HepG2 (cell line): ENCODE results near the gene TLE2. TPM values are rescaled to one million over a fixed set of nuclear protein-coding genes. Genes with fewer than 3 reads are reported as not detected.
A peak's percentile ranks its signal among the peaks of the same experiment; 100 is the strongest.

Source experiments
- CEBPZ ChIP-seq: IDR thresholded peaks from 2 replicates; pipeline ENCODE4 v1.6.1; 2012; ENCODE audit warnings: low read length, improper control_type of control experiment
- CREM ChIP-seq, 2 experiments: sonication (generic) in 1 of 2; formaldehyde crosslinking in 1 of 2; IDR thresholded peaks; 2 replicates each; pipeline versions ENCODE4 v1.4.0 to v1.6.1; 2016 to 2020; ENCODE audit warnings: antibody characterized with exemption in 1 of 2, mild to moderate bottlenecking in 1 of 2, missing genetic modification reagents in 1 of 2
- HNF4G ChIP-seq, 2 experiments: sonication (generic) in 1 of 2; formaldehyde crosslinking in 1 of 2; IDR thresholded peaks; 2 replicates each; pipeline versions ENCODE4 v1.4.0 to v1.6.1; 2011 to 2020; ENCODE audit warnings: borderline replicate concordance in 2 of 2, low read depth in 2 of 2, mild to moderate bottlenecking in 2 of 2, low read length in 1 of 2, missing genetic modification reagents in 1 of 2, moderate library complexity in 1 of 2
- KLF6 ChIP-seq: IDR thresholded peaks from 2 replicates; pipeline ENCODE4 v1.8.0; 2016; ENCODE audit warnings: missing biosample characterization, missing genetic modification reagents
- NFKB2 ChIP-seq: sonication (generic); formaldehyde crosslinking; IDR thresholded peaks from 2 replicates; pipeline ENCODE4 v1.4.0; 2020; ENCODE audit warnings: missing genetic modification reagents, borderline replicate concordance
- PBX2 ChIP-seq: IDR thresholded peaks from 2 replicates; pipeline ENCODE4 v1.6.1; 2016; ENCODE audit warnings: control low read depth
- POLR2AphosphoS2 ChIP-seq: IDR thresholded peaks from 2 replicates; pipeline ENCODE4 v1.6.1; 2011; ENCODE audit warnings: low read depth, low read length, improper control_type of control experiment
- SOX13 ChIP-seq, 3 experiments: fragments of 450-650 bp in 1 of 3; sonication (generic) in 1 of 3; formaldehyde crosslinking in 1 of 3; IDR thresholded peaks in 2 of 3; conservative IDR thresholded peaks in 1 of 3; 2 replicates each; pipeline versions ENCODE4 v1.5.0 to v1.6.1; 2016 to 2020; ENCODE audit warnings: antibody characterized with exemption in 1 of 3, mild to moderate bottlenecking in 1 of 3, missing compliant biosample characterization in 1 of 3, missing genetic modification reagents in 1 of 3, moderate library complexity in 1 of 3
- SOX5 ChIP-seq: IDR thresholded peaks from 2 replicates; pipeline ENCODE4 v1.6.1; 2016; ENCODE audit warnings: borderline replicate concordance
- TBX2 ChIP-seq: sonication (generic); formaldehyde crosslinking; IDR thresholded peaks from 2 replicates; pipeline ENCODE4 v1.5.0; 2020; ENCODE audit warnings: missing genetic modification reagents, mild to moderate bottlenecking, borderline replicate concordance
- TEAD2 ChIP-seq: sonication (generic); formaldehyde crosslinking; IDR thresholded peaks from 2 replicates; pipeline ENCODE4 v1.9.0; 2021; ENCODE audit warnings: missing genetic modification reagents
- ZNF331 ChIP-seq: sonication (generic); formaldehyde crosslinking; IDR thresholded peaks from 2 replicates; pipeline ENCODE4 v1.4.0; 2020; ENCODE audit warnings: missing genetic modification reagents
- ZNF710 ChIP-seq: sonication (generic); formaldehyde crosslinking; IDR thresholded peaks from 2 replicates; pipeline ENCODE4 v1.5.0; 2020; ENCODE audit warnings: mild to moderate bottlenecking, missing genetic modification reagents, borderline replicate concordance
- ZNF839 ChIP-seq: sonication (generic); formaldehyde crosslinking; IDR thresholded peaks from 2 replicates; pipeline ENCODE4 v1.4.0; 2020; ENCODE audit warnings: missing genetic modification reagents, mild to moderate bottlenecking, borderline replicate concordance
- polyA plus RNA-seq, 8 experiments: library from polyadenylated mRNA; depleted of rRNA in 3 of 8; stranded (reverse) in 7 of 8; unstranded in 1 of 8; fragments of >200 nt; fragmentation: Illumina TruSeq in 4 of 8; extraction: Trizol in 4 of 8; gene quantifications; 2 replicates each; pipeline versions ENCODE4 v1.2.1 to v1.2.3, GENCODE V29; 2011 to 2016; ENCODE audit warnings: low read depth in 4 of 8, missing spikeins in 1 of 8, mixed read lengths in 1 of 8; ENCODE audit not compliant: insufficient read depth in 1 of 8
- total RNA-seq, 5 experiments: library from RNA; depleted of rRNA; stranded (reverse); fragments of >200 nt; fragmentation: Illumina TruSeq; extraction: Trizol; gene quantifications; 2 replicates each; pipeline ENCODE4 v1.2.3, GENCODE V29; 2016; ENCODE audit warnings: low read depth in 1 of 5
- TF ChIP-seq, protein P1 (sequence below): IDR thresholded peaks from 2 replicates; pipeline ENCODE4 v1.6.1; 2016; ENCODE audit warnings: missing compliant biosample characterization, missing genetic modification reagents, borderline replicate concordance
- TF ChIP-seq, protein P2 (sequence below): sonication (generic); formaldehyde crosslinking; conservative IDR thresholded peaks from 2 replicates; pipeline ENCODE4 v1.4.0; 2020; ENCODE audit warnings: mild to moderate bottlenecking, missing genetic modification reagents, moderate library complexity

Gene TLE2
- total and polyA plus RNA-seq, 2 of the 13 experiments (the other 11 are each of a cell fraction or from before 2014, with no cell fraction given) = 0.07 to 0.81 TPM

GRCh38 chr19:3066482-3067049, 37.5 kb upstream of the TLE2 start (continued):
- peak; percentile 50; the same call in 1 of the 2 replicates for TF ChIP-seq HNF4G (IDR thresholded peaks at IDR 0.05; ENCODE audit: borderline replicate concordance, low read depth, low read length)
- no peak for TF ChIP-seq HNF4G (CRISPR knock-in tag; IDR thresholded peaks at IDR 0.05; ENCODE audit: borderline replicate concordance, low read depth)
- TF ChIP-seq ZNF331 (CRISPR knock-in tag) = peak; percentile 51
- TF ChIP-seq CREM (IDR thresholded peaks at IDR 0.05) = no peak
- TF ChIP-seq CREM (CRISPR knock-in tag; IDR thresholded peaks at IDR 0.05) = no peak
- no peak for TF ChIP-seq PBX2
- no peak for TF ChIP-seq POLR2AphosphoS2
- TF ChIP-seq, protein P1, sequence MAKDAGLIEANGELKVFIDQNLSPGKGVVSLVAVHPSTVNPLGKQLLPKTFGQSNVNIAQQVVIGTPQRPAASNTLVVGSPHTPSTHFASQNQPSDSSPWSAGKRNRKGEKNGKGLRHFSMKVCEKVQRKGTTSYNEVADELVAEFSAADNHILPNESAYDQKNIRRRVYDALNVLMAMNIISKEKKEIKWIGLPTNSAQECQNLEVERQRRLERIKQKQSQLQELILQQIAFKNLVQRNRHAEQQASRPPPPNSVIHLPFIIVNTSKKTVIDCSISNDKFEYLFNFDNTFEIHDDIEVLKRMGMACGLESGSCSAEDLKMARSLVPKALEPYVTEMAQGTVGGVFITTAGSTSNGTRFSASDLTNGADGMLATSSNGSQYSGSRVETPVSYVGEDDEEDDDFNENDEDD = peak; percentile 73; the same call in 1 of the 2 replicates
- TF ChIP-seq TBX2 (CRISPR knock-in tag) = peak; percentile 38; the same call in 1 of the 2 replicates
- no peak for TF ChIP-seq SOX13 (IDR thresholded peaks at IDR 0.05)
- TF ChIP-seq SOX13 (CRISPR knock-in tag; conservative IDR thresholded peaks at IDR 0.05 in 1 of 2, IDR thresholded peaks at IDR 0.05 in 1 of 2) = peak in 1 of 2 experiments; percentile 45; a peak in 1 of 4 replicates
- no peak for TF ChIP-seq TEAD2 (CRISPR knock-in tag)
- TF ChIP-seq KLF6 (CRISPR knock-in tag) = 0 out of 2 replicates have a peak, but pooled peaks have one; percentile 26
- peak; percentile 41; the same call in 1 of the 2 replicates for TF ChIP-seq SOX5 (CRISPR knock-in tag)
- no peak for TF ChIP-seq ZNF839 (CRISPR knock-in tag)
- TF ChIP-seq, protein P2, sequence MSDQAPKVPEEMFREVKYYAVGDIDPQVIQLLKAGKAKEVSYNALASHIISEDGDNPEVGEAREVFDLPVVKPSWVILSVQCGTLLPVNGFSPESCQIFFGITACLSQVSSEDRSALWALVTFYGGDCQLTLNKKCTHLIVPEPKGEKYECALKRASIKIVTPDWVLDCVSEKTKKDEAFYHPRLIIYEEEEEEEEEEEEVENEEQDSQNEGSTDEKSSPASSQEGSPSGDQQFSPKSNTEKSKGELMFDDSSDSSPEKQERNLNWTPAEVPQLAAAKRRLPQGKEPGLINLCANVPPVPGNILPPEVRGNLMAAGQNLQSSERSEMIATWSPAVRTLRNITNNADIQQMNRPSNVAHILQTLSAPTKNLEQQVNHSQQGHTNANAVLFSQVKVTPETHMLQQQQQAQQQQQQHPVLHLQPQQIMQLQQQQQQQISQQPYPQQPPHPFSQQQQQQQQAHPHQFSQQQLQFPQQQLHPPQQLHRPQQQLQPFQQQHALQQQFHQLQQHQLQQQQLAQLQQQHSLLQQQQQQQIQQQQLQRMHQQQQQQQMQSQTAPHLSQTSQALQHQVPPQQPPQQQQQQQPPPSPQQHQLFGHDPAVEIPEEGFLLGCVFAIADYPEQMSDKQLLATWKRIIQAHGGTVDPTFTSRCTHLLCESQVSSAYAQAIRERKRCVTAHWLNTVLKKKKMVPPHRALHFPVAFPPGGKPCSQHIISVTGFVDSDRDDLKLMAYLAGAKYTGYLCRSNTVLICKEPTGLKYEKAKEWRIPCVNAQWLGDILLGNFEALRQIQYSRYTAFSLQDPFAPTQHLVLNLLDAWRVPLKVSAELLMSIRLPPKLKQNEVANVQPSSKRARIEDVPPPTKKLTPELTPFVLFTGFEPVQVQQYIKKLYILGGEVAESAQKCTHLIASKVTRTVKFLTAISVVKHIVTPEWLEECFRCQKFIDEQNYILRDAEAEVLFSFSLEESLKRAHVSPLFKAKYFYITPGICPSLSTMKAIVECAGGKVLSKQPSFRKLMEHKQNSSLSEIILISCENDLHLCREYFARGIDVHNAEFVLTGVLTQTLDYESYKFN = no peak
- TF ChIP-seq NFKB2 = peak; percentile 74; the same call in 1 of the 2 replicates
- no peak for TF ChIP-seq ZNF710
- TF ChIP-seq CEBPZ = no peak
